DMS 273 treated with DMSO at 0.1 percent for 48 hours (cell line): ENCODE measurements around the gene PDHX.
"Not testable (repeated sequence)": the region's sequence is repeated elsewhere in the genome, so short reads cannot be mapped to it uniquely, and the experiment has no call there.

Source experiments
- DNase-seq: peaks from one replicate; lab custom pipeline; 2025; lab: John Stamatoyannopoulos, UW

Gene PDHX

DNA sequence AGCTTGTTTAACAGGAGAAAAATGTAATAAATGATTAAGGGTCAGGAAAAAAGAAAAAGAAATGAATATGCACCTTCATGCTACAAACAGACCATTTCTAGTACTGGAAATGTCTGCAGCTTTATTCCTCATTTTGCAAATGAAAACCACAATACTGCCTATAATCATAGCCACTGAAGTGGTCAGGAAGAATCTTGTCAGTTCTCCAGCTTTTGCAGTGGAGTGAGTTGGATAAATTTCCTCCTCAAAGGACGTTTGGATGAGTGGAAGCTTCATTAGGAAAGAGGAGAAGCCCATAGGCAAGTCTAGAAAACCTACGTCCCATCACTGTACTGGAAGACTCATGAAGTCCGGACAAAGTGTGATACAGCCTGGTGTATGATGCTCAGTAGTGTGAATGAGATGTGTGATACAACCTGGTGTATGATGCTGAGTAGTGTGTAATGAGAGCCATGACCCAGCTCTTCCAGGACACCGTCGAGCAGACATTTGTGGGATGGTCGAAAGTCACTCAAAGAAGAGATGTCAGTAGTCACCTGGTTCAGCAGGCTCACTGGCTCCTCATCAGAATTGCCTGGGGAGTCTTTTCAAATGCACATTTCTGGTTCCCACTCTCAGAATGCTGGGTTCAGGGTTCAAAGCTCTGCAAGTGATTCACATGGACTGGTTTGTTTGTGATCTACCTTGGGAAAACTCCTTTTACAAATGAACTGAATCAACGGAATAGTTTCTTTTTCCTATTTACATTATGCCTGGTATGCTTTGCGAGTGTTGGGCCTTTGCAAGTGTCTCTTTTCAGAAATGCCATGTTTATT lies 101.3 kb downstream of the PDHX start:
- no peak for DNase-seq

DNA sequence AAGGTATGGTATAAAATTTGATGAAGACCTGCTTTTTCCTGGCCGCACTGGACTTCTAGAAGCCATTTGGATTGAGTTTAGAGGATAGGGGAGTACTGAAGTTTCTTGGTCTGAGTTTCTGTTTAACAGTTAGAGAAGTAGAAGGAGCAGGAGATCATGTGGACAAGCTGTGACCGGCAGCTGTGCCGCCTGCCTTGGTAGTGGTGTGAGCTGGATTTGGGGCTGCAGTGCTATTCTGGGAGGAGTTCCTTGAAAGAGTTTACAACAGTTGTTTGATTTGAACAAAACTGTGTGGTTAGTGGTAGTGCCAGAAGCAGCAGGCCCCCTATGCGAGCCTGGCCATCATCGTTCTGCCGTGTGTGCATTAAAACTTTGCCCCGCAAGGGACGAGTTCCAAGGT lies 105.2 kb downstream of the PDHX start:
- DNase-seq: no peak

DNA sequence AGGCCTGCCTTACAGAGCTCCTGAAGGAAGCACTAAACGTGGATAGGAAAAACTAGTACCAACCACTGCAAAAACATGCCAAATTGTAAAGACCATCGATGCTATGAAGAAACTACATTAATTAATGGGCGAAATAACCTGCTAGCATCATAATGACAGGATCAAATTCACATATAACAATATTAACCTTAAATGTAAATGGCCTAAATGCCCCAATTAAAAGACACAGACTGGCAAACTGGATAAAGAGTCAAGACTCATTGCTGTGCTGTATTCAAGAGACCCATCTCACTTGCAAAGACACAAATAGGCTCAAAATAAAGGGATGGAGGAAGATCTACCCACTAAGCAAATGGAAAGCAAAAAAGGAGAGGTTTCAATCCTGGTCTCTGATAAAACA lies 107.5 kb downstream of the PDHX start:
- not testable (repeated sequence) for DNase-seq

DNA sequence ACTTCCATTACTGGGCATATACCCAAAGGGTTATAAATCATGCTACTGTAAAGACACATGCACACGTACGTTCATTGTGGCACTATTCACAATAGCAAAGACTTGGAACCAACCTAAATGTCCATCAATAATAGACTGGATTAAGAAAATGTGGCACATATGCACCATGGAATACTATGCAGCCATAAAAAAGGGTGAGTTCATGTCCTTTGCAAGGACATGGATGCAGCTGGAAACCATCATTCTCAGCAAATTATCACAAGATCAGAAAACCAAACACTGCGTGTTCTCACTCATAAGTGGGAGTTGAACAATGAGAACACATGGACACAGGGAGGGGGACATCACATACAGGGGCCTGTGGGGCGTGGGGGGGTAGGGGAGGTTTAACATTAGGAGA lies 111.6 kb downstream of the PDHX start:
- DNase-seq: not testable (repeated sequence)

DNA sequence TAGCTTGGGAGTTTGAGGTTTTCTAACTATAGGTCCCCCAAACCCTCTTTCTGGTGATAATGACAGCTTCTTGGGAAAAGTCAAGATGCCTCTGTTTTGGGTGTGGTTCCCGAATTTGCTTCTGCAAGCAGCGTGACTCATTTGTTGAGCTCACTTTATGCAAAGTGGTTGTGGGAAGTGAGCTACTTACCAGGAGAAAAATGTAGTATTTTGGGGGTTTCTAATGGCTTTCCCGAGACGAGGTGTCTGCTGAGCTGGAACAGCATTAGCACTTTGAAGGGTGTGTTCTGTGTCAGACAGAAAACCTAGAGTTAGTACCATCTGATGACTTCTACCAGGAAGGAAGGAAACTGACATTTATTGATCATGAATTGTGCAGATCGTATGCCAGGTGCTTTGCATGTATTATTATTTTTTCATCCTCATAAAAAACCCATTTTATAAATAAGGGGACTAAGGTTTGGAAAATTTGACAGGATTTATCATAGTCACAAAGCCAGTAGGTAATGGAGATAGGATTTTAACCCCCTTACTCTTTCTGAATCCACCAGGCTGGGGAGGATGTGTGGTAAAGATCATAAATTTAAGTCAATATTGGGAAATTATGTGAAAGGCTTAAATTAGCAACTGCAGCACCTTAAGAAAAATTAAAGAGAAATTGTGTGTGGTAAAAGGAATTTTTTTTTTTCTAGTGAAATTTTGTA lies 113.7 kb downstream of the PDHX start:
- DNase-seq: no peak

DNA sequence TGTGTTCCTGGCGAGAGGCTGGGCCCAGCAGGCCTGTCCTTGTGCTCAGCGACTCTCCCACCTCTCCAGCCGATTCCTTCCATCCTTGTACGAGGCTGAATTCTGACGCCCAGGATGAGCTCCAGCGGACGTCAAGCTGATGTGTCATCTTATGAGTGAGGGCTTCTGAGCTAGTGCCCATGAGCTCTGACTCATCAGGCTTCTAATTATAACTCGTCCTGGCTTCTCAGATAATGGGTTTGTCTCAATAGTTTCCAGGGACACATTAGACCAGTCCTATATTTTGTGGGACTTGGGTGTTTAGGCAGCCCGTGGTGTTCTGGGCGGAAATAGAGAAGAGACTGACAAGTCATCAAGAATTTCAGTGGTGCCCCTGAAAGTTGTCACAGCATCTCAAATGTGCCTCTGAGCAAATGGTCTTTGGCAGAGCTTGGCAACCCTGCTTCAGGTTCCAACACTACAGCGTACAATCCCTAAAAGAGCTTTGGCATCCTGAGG lies 114.3 kb downstream of the PDHX start:
- no peak for DNase-seq

DNA sequence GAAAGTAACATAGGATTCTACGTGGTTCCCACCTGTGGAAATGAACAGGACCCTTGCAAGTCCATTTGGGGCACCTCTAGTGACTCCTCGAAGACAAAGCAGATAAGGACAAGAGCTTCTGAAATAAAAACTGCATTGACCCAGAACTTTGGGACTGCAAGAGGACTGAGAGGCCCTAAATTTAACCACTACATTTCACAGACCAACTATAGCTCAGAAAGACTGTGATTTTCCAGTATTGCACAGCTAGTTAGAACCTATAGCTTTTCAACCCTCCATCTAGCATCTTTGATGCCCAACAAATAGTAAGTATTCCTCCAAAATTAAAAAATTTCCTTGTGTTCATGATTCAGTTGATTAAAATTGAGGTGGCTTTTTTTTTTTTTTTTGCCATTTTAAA lies 114.9 kb downstream of the PDHX start:
- no peak for DNase-seq

DNA sequence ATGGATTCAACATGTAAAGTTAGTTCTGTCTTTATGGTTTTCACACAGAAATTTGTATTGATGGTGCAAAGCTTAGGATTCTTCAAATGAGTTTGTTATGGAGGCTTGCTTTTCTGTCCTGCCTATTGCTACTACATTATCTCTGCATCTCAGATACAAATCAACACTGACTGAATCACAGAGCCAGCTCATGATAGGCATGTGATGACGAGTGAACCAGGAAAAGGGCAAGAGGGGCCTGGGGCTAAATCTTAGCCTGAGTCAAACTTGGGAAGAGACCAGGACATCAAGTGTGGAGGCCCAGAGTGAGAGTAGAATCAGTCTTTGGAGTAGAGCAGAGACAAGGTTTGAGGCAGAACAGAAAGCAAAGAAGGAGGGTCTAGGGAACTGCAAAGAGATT lies 115.4 kb downstream of the PDHX start:
- no peak for DNase-seq

DNA sequence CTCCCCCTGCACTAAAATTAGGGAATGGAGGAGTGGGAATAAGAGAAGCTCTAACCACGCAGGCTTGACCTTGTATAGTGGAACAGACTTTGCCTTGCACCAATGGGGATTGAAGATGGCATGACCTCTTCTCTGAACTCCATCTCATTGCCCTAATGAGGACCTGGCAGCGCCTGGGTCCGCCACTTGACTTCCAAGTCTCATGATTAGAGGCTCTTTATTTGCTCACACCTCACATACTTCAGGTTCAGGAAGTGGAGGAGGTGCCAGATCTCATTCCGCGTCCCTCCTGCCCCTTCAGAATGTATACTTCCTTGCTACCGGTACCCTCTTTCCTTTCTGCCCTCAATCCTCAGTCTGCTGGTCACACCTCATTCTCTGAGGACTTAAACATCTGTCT lies 116.6 kb downstream of the PDHX start:
- no peak for DNase-seq

DNA sequence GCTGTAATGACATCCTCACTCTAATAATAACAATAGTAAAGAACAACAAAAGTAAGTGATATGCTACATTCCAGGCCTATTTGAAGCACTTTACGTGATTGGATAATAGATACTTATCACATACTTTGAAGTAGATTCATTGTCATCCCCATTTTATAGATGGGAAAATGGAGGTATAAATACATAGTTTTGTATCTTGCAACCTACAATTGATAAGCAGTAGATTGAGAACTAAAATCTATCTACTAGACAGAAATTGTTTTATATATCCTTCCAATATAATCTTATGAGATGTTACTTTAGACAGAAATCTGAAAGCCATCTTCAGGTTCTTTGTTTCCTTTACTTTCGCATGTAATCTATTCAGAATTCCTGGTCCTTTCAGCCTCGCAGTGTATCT lies 118.0 kb downstream of the PDHX start:
- no peak for DNase-seq

DNA sequence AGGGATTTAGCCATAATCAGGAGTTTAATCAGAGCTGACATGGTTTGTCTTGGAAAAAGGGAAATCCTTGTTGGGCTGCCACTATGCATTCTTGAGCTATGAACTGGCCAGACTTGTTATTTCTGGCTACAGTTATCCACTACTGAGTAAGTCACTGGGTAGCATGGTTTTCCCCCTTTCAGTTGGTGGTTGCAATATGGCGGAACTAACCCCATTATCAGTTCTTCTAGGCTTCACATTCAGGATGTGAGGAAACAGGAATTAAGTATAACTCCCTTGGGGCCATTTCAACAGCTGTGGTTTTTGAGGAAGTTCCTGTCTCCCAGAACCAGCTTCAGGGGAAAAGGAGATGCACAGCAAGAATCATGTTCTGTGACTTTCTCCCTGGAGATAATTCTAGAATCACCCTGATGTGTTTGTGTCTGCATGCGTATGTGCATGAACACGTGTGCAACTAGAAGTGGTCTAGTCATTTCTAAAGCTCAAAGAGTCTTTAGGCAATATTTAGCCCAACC lies 119.5 kb downstream of the PDHX start:
- DNase-seq: no peak

DNA sequence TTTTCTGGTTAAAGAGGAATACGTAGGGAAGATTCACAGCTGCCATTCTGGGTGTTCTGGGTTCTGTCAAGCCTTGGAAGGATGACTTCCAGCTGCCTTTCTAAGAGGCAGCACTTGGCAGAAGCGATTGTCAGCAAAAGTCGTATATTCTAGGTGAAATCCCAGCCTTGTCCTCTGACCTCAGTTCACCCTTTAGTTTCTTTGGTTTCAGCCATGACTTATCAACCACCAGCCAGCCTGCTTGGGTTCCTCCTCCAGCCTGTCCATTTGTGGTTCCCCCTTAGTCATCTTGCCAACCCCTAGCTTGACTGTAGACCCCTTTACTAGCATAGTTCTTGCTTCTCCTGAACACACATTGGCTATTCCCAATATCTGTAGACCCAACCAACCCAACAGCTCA lies 120.2 kb downstream of the PDHX start:
- DNase-seq: no peak

DNA sequence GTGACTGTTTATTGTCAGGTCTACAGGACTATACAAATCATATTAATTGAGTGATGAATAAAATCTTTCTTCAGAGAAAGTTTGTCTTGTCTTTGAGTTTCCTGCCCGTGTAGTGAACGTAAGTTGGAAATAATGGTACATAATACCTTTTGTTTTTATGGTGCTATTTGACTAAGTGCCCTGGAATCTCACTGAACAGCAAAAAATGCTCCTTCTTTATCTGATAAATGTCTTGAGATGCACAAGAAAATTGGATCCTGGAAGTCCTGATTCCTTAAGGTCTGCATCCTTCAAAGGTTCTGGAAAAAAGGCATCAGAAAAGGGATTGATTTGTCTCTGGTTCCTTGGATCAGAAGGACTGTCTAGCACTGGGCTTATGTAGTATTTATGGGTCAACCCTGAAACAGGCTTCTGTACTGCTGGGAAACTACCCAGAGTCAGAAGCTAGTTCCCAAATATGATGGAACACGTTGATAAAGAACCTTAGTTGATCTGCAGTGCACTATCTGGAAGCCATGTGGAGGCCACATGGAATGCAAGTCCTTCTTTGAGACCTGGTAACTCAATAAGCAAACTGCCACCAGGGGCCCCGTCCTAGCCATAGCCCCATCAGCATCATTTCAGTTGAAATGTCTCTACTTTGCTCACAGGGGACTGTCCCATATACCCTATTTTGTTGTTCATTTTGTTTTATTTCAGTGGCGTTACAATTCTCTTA lies 122.0 kb downstream of the PDHX start:
- DNase-seq: no peak

DNA sequence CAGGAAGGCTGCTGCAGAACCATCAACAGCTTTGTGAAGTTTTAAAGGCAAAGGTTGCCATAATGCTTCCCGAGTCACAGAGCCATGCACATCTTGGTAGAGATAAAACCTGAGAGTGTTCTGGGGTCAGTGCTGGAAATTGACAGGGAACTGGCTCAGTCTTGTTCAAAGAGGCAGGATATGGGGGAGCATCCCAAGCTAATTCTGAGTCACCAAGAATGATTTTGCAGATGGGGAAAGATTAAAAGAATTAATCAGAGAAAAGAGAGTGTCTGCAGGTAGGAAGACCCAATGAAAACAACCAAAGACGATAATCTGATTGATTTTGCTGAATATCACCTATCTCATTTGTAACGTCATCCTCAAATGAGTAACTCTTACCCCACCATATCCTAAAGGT lies 122.7 kb downstream of the PDHX start:
- DNase-seq: no peak

DNA sequence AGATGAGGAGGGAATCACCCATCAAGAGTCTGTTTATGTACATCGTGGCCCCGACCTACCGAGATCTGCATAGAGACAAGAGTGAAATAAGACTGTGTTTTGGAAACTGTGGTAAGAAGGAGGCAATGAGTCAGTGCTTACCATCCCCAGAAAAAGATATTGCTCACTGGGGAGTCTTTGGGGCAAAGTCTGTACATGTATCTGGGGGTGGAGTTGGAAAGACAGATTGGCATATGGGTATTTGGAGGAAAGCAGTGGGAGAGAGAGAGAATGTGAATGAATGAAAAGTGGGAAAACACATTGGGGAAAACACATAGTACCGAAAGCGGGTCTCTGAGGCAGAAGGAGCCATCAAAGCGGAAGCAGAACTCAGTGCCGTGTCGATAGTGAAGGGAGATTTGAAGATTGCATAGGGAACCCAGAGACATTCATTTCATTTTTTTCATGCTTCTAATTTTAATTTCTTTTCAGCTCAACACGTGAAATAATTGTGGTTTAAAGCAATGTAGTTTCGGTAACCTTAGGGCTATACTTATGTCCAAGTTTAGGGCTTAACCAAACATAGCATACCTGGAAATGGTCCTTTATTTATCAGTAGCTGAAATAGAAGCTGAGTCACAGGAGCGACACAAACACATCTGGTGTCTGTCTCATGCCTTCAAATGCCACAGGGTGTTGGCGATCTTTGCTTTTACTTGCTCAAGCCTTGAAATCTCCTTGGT lies 124.0 kb downstream of the PDHX start:
- DNase-seq: peak; percentile 3

DNA sequence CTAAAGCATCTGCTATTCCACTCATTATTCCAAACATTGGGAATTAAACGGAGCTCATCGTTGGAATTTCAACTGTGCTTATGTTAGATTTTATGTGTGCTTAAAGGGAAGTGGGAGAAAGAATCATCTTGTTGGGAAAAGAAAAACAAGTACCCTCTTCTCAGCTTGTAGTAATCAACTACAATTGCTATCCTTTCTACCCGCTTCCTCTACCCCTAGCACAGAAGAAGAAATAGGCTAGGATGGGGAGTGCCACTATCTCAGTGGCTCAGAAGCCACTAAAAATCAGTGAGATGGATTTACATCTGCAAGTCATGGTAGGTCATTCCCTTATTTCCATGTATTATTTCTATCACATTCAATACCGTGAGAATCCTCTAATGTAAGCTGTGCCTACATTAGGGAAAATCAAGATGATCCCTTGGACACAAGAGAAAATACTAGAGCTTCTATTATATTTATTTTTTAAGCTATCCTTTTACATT lies 124.7 kb downstream of the PDHX start:
- DNase-seq: no peak

DNA sequence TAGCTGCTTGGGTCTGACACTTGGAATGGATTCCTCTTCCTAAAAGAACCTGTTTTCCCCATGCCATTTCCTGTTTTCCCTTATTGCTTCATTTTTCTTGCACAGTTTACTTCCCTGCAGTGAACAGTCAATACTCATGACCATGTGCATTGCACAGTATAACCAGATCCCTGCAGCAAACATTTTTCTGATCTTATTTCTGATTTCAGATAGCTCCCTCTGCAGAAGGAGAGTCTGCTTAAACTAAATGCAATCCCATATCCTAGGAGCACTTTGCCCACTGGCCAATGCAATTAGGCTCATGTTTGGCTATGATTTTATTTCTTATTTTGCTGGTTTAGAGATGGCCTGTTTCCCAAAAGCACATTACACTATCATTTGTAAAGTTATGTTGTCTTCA lies 125.8 kb downstream of the PDHX start:
- no peak for DNase-seq

DNA sequence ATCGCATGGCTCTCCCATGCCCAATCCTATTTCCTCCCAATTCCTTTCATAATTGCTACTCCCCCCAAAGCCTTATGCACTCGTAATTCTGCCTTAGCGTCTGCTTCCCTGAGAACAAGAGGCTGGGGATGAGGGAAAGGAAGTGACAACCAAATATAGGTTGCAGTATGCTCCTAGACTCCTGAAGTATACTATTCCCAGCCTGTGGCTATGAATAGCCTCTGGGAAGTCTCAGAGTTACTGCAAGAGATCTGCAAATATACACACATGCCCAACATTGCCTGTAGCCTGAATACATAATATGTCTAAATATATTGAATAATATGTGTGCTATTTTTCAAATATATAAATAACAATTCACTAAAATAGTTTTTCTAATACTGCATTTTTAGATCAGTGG lies 126.5 kb downstream of the PDHX start:
- no peak for DNase-seq

DNA sequence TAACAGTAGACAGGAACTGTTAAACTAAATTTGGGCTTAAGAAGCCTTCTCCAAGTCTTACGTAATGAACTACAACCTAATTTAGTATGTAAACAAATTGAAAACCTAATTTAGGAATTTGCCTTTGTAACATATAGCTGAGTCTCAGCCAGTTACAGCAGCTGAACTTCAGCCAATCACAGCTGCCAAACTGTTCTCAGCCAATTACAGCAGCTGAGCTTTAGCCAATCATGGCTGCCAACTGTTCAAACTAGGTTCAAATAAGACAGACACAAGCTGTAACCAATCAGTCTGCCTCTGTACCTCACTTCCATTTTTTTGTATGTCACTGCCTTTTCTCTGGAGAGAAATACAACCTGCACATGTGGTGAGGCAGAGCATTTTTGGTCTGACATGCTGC lies 127.5 kb downstream of the PDHX start:
- no peak for DNase-seq

DNA sequence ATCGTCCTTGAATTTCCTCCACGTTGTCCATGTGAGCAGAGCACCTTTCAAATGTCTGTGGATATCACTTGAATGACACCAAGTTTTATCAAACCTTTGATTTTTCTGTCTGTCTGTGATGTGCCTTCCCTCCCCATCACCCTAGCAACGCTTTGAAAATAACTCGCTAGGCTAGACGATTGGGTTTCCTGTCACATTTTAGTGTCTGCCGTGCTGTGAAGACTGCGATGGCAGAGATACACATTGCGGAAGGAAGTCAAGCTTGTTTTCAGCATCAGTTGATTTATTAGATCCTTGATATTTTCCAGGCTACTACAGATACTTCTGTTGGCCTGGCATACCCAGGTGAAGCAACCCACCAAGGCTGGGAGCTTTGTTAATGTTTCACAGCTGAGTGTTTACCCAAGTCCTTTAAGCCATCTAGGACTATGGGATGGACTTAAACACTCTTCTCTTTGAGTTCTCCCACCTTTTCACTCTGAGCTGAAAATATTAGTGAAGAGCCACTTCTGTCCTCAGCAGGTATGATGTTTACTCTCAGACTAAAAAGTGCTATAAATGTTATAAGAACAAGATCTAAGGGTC lies 128.9 kb downstream of the PDHX start:
- no peak for DNase-seq
